GM18511 (cell line): ENCODE measurements around the gene CAT.

ENCODE experiments used
- ATAC-seq: cut with Tn5 transposase; IDR thresholded peaks from one replicate; pipeline ENCODE4 v1.9.1; 2021; ENCODE audit warnings: mild to moderate bottlenecking, moderate library complexity; ENCODE audit not compliant: unreplicated experiment

CAT gene

DNA sequence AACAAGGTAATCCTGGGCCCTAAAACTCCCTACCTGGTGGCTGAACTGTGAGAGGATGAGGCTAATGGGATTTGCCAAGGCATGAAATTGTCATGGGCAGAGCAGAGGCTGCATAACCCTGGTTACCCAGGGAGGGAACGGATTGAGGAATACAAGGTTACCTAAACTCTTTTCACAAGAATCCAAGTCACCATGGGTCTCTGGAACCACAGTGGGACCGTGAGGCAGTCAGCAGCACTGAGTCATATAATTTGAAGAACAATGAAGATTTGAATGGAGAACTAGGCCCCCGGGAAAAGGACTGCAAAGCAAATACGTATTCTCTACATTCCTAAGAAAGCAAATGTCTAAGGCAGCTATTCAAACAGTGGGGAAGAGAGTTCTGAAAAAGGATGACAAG, 19.8 kb downstream of the CAT start:
- ATAC-seq: no peak

DNA sequence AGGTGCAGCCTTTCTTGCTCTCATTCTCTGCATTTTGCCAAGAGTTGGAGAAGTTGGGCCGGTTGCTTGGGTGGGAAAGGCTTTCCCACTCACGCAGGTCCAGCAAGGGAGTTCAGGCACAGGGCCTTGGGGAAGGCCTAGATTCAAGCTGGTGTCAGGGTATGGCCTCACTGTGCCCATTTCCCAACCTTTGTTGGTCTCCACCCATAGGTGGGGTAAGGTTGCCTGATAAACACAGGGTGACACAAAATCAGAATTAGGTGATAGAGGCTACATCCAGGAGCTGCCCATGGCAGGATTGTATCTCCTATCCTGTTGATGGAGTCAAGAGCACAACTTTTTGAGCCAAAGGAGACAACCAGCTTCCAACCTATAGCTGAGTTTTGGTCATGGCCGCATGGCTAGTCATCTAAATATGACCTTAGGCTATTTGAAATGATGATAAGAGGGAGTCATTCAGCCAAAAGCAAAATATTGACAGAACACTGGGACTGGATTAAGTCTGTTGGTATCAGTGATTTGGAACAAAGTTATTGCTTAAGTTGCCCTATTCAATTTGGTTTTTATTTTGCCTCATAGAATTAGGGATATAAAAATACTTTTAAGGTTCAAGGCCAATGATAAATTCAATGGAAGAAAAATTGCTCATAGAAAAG, 20.9 kb downstream of the CAT start:
- ATAC-seq: no peak

DNA sequence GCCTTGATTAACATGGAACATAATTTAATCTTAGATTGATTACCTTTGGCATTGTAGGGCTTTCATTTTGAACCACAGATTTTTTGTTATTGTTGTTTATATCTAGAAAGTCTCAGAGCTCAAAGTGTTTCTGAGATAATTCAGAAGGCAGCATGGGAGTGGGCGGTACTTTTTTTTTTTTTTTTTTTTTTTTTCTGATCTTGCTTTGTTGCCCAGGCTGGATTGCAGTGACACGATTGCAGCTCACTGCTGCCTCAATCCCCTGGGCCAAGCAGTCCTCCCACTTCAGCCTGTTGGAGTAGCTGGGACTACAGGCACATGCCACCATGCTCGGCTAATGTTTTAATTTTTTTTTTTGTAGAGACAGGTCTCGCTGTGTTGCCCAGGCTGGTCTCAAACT, 21.5 kb downstream of the CAT start:
- ATAC-seq: no peak

DNA sequence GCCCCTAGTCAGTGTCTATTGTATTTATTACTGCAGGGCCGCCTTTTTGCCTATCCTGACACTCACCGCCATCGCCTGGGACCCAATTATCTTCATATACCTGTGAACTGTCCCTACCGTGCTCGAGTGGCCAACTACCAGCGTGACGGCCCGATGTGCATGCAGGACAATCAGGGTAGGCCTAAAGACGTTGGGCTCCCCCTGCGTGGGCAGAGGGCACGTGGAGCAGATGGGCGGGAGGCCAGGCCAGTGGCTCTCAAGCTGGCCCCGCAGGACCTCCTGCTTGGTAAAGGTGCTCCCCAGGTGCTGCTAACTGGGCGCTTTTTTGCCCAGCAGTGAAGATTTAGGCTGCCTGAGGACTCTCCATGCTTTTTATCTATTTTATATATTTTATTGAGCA, 22.5 kb downstream of the CAT start:
- ATAC-seq: no peak

DNA sequence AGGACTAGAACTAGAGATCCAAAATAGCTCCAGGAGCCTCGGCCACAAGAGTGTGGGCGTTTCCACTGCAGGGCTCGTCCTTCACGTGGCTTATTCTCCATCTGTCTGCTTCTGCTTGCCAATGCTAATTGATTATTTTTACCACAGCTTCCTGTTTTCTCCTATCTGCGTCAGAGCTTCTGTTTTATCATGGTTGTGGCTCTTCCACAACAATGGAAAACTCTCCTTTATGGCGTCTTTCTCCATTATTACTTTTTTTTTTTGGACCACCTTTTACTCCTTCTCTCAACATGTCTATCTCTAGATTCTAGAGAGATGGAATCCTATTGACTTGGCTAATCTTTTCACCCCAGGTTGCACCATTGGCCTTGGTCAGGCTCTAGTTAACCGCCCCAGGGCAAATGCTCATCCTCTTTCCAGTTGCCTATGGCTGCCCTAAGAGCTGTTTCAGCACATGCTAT, 25.9 kb downstream of the CAT start:
- no peak for ATAC-seq

DNA sequence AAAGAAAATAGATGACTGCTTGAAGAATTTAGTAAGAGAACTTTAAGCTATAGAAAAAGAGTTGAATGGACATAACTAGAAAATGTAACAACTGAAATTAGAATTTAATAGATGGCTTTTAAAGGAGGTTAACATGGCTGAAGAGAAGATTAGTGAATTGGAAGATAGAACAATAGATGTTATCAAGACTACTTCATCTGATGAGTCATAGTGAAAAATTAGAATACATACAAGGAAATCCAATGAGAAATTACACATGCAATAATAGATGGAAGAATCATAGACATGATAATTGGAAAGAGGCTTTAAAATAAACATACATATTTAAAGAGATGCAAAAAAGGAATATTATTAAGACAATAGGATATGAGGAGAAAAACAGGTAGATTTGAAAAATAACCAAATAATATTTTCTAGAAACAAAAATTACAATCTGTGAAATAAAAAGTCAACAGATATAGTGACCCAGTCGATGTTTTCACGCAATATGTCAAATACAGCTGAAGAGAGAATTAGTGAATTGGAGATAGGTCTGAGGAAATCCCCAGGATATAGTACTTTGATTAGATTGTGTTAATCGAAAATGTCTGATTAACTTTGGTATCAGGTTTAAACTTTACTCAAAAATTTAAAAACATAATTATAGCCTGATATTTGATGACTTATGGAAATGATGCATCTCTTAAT, 28.2 kb downstream of the CAT start:
- ATAC-seq: no peak

DNA sequence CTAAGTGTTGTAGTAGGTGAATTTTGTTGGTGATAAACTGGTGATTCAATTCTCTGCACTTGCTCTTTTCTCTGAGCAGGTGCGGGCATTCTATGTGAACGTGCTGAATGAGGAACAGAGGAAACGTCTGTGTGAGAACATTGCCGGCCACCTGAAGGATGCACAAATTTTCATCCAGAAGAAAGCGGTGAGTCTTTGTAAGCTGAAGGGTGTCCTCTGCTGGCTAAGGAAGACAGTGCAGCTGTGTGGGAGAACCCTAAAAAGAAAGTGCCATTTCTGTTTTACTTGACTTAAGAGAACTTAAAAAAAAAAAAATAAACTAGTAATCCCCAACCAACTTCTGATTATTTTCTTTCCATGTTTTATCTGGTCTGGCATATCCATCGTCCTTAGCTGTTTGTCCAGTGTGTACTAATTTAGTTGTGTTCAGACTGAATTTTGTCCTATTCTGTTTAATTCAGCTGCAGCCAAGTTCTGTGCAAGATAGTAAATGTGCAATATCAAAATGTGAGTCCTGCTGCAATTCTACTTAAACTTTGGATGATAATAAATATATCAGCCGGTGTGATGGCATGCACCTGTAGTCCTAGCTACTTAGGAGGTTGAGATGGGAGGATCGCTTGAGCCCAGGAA, 29.6 kb downstream of the CAT start:
- ATAC-seq: no peak

DNA sequence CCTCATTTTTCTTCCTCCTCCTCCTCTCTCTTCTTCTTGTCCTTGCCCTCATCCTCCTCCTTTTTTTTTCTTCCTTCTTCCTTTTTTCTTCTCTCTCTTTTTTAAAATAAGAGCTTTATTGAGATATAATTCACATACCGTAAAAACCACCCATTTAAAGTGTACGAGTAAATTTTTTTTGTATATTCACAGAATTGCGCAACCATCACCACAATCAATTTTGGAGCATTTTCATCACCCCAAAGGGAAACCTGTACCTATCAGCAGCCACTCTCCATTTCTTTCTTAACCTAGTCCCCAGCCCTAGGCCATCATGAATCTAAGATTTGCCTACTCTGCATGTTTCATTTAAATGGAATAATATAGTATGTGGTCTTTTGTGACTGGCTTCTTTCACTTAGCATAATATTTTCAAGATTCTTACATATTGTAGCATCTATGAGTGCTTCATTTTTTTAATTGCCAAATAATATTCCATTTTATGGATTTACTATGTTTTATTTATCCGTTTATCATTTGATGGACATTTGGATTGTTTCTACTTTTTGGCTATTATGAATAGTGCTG, 35.0 kb downstream of the CAT start:
- ATAC-seq: no peak

DNA sequence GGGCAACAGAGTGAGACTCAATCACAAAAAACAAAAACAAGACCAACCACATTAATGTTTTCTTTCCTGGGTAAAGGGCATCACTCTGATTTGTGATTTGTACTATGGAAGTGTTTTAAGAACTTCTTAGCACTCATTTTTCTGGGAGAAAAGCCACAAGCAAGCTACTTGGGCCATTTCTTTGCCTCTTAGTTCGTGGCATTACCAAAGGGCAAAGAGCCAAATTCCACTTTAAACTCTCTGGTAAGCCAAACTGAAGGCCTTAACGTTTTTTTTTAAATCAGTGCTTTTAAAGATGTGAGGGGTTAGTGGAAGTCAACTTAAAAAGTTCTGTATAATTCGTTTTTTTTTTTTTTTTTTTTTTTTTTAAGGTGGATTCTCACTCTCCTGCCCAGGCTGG, 36.9 kb downstream of the CAT start:
- no peak for ATAC-seq

DNA sequence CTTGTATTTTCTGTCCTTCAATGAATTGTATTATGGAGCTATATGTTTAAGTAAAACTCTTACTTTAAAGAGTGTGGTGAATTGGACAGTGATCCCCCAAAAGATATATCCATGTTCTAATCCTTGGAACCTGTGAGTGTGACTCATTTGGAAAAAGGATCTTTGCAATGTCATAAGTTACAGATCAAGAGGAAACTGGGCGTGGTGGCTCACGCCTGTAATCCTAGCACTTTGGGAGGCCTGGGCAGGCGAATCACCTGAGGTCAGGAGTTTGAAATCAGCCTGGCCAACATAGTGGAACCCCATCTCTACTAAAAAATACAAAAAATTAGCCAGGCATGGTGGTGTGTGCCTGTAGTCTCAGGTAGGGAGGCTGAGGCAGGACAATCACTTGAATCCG, 38.1 kb downstream of the CAT start:
- no peak for ATAC-seq

DNA sequence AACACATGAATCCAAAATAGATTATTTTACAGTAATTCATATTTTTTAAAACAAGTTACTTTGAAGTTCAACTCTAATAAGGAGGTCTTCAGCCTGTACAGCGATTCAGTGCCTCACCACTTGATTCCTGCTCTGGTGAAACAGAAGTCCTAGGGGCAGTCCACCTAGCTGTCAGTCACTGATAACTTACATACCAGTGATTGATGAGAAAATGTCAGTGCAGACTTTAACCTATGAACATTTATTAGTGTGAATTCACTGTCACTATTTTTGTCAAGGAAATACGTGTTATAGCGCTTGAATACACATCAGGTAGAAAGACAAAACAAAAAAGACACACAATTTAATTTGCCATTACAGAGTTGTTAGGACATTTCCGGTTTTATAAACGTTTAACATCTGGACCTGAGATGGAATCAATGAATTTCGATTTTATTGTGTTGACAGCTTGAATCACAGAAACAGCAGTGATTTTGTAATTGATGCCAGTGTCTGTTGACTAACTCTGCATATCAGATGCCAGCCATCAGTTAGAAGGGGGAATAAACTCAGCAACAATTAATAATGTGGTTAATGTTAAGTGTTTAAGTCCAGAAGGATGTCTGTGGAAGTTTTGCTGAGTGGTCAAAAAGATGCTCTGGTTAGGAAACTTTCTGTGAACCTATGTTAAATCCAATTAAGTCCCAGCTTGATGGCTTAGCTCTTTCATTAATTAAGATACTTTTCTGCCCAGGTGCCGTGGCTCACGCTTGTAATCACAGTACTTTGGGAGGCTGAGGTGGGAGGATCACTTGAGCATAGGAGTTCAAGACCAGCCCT, 40.3 kb downstream of the CAT start:
- ATAC-seq: no peak

DNA sequence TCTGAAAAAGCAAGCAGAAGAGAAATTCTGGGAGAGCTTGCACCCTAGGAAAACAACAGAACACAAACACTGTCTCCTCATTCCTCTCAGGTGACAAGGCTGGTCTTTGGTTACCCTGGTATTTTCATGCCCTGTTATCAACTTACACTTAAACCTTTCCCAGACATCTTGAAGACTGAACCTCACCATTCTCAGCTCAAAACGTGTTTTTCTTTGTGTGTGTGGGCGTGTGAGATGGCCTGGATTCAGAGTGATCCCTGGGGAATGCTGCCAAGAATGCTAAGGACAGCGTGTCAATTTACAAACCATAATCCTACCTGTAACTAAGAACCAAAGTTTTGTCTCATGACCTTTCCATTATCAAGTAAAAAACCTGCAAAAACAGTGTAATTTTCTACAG, 41.6 kb downstream of the CAT start:
- no peak for ATAC-seq

DNA sequence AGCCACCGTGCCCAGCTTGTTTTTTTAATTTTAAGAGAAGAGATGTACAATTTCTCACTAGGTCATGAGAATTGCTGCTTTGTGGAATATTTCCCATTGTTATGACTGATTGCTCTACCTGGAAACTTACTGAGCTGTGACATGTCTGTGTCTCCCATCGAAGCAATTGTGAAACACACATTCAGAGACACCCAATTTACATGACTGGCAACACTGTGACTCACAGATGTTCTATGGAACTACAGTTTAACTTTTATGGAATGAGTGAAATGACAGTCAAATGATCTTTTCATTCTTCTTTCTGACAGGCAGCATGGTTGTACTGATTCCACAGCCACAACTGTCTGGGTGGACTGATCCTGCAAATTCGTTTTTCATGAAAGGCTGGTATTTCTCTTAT, 42.6 kb downstream of the CAT start:
- no peak for ATAC-seq

DNA sequence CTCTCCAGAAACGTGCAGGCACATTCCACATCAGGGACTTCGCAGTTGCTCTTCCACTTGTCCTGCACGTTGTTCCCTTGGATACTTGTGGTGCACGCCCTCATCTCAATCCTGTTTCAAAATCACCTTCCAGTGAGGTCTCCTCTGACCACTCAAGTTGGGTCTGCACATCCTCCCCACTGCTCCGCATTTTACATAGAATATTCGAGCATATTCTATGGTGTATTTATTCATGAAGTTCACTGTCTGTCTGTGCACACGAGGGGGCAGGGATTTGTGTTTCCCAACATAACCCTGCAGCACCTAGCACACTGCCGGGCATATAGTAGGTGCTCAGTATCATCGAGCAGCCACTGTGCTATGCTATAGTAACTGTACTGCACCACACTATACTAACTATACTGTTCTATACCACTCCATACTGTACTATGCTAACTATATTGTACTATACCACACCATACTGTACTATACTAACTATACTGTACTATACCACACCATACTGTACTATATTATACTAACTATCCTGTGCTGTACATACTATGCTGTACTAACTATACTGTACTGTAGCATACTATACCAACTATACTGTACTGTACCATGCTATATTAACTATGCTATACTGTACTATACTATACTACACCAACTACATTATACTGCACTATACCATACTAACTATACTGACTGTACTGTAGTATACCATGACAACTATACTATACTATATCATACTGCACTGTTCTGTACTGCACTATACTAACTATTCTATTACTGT, 44.6 kb downstream of the CAT start:
- no peak for ATAC-seq

DNA sequence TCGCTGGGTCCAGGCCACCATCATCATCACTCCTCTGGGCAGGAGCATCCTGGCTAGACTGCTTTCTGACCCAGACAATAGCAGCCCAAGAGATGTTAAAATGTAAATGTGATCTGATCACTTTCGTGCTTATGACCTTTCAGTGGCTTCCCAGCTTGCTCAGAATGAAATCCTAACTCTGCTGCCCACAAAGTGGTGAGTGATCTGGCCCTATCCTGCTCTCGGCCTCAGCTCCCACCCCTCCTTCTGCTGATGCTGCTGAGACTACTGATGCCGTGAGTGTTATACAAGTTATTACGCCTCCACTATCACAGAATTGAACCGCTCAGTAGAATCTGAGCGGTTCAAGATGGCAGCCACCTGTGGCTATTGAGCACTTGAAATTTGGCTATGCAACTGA, 48.7 kb downstream of the CAT start:
- no peak for ATAC-seq

DNA sequence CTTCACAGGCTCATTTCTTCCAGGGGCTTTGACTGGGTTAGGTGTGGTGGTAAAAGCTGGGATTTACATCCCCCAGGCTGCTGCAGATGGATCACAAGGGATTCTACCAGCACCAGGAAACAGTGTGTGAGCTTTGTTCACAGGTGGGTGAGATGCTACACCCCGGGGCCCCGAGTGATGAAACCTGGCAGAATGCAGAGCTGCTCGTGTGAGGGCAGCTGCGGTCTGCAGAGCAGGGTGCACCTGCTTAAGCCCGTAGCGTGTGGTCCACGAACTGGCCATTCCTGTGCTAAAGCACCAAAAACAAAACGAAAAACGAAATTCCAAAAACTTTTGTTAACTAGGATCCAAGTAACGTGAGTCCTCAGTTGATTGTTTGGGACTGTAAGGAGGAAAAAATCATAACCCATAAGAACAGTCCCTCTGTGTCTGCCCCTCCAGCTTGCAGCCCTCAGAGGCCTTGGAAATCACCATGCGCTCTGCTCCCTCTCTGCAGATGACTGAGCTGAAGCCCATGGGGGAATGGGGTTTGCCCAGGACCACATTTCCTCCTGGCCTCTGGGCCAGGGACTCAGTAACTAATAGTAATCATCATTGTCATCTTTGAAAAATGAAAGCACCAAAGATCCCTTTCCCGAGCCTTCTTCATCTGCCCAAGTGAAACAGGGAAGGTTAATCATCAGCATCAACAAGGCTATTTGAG, 50.3 kb downstream of the CAT start:
- ATAC-seq: no peak

DNA sequence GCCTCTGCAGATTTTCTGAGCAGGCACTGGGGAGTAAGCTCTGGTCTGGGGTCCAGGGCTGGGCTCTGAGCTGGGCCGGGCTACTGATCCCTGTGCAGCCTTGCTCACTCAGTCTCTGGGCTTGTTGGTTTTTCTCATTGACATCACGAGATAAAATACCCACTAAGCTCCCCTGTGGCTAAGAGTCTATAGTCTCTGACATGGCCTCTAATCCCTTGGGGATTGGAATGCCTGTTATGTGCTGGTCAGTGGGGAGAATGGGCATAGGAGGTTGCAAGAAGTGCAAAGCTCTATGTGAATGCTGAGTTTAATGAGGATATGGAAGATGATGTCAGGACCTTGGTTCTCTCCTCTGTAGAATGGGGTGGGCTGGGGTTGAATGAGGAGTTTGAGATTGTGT, 51.6 kb downstream of the CAT start:
- ATAC-seq: no peak

DNA sequence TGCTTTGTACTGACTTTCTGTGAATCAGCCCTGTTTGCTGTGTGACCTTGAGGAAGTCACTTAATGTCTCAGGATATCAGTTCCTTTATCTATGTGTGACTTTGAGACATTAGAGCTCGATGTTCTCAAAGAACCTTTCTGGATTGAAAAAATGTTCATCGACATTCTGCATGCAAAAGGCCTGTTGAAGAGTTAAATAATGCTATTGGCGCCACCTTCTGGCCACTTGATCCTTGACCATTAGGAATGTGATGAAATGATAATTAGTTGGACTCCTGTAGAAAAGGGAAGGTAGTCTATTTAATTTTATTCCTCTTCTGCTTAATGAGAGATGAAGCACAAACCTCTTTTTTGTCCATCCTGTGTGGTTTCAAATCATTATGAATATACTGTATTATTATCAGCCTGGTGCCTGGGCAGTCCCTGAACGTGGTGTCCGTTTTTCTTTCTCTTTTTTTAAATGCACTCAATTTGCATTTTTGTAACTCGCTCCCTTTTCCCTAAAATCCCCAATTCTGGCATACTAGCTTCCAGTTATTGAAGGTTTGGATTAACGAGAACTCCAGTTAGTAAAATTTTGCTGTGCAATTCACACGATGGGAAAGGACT, 54.2 kb downstream of the CAT start:
- ATAC-seq: no peak

DNA sequence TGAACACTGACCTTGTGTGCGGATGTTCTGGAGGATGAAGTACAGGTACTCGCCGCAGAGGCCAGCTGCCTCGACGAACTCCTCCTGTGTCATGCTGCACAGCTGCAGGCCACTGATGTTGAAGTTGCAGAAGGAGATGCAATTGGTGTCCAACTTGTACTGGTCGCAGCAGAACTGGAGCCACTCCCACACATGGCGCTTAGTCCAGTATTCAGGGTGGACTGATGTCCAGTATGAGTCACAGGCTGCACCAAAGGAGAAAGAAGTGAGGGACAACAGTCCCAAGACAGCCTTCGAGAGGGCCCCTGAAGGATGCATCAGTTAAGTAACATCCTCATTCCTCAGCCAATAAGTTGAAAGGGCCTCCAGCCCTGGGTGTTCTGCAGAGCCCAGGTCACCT, 54.7 kb downstream of the CAT start:
- ATAC-seq: no peak
